ENCODE measurements around the gene DDX1. TPM values are rescaled to one million over a fixed set of nuclear protein-coding genes. Genes with fewer than 3 reads are reported as not detected.

The DDX1 gene
- total RNA-seq, 4 donors from 2014 or later = 63.0 to 85.6 (median 75.2) TPM

- no peak for DNase-seq
- no peak overlapping the region for H3K27ac ChIP-seq
- intact Hi-C loops (cut with DNase I) = no loop called here
- H3K9me3 ChIP-seq = no peaks in the 10 kb centered on the region
- peaks cover 40 to 46% of the 10 kb centered on the region in 2 donors for H3K36me3 ChIP-seq
- WGBS, 2 donors = 70 to 88% methylated on average over 4 of the region's 4 CpGs
- no peaks in the 10 kb centered on the region for H3K27me3 ChIP-seq
- no peak overlapping the region for H3K4me3 ChIP-seq (replicated peaks in 1 of 3)
- TF ChIP-seq CTCF (IDR thresholded peaks at IDR 0.05) = no peak
- no peak for TF ChIP-seq POLR2A (IDR thresholded peaks at IDR 0.05)
- no peaks in the 10 kb centered on the region for H3K4me1 ChIP-seq
Measured at GRCh38 chr2:15623898-15624541, 32.4 kb downstream of the DDX1 start.

GRCh38 chr2:15624903-15625302 is 33.2 kb downstream of the DDX1 start:
- H3K4me1 ChIP-seq = no peaks in the 10 kb centered on the region
- no peak for DNase-seq
- H3K36me3 ChIP-seq = peaks cover 34 to 42% of the 10 kb centered on the region in 2 donors
- H3K9me3 ChIP-seq = no peaks in the 10 kb centered on the region
- no peak overlapping the region for H3K27ac ChIP-seq
- H3K4me3 ChIP-seq (replicated peaks in 1 of 3) = no peak overlapping the region
- no peaks in the 10 kb centered on the region for H3K27me3 ChIP-seq
- no peak for TF ChIP-seq CTCF (IDR thresholded peaks at IDR 0.05)
- TF ChIP-seq POLR2A (IDR thresholded peaks at IDR 0.05) = no peak
- intact Hi-C loops (cut with DNase I) = no loop called here

- 97 to 98% methylated on average over 3 of the region's 3 CpGs for WGBS, 2 donors
- no peak overlapping the region for H3K27ac ChIP-seq
- no peak for TF ChIP-seq POLR2A (IDR thresholded peaks at IDR 0.05)
- no peak for TF ChIP-seq CTCF (IDR thresholded peaks at IDR 0.05)
- DNase-seq = no peak
- H3K36me3 ChIP-seq = peaks cover 33 to 45% of the 10 kb centered on the region in 2 donors
- H3K4me3 ChIP-seq (replicated peaks in 1 of 3) = no peak overlapping the region
- intact Hi-C loops (cut with DNase I) = no loop called here
- H3K4me1 ChIP-seq = no peaks in the 10 kb centered on the region
- no peaks in the 10 kb centered on the region for H3K9me3 ChIP-seq
- H3K27me3 ChIP-seq = no peaks in the 10 kb centered on the region
Measured at GRCh38 chr2:15625344-15626036, 33.8 kb downstream of the DDX1 start.

- H3K4me1 ChIP-seq = no peaks in the 10 kb centered on the region
- no peak overlapping the region for H3K27ac ChIP-seq
- no peak for TF ChIP-seq POLR2A (IDR thresholded peaks at IDR 0.05)
- TF ChIP-seq CTCF (IDR thresholded peaks at IDR 0.05) = no peak
- H3K36me3 ChIP-seq = peaks cover 36 to 51% of the 10 kb centered on the region in 2 donors
- no peak for DNase-seq
- H3K9me3 ChIP-seq = no peaks in the 10 kb centered on the region
- intact Hi-C loops (cut with DNase I) = no loop called here
- H3K4me3 ChIP-seq (replicated peaks in 1 of 3) = no peak overlapping the region
- no peaks in the 10 kb centered on the region for H3K27me3 ChIP-seq
Measured at GRCh38 chr2:15626126-15626525, 34.5 kb downstream of the DDX1 start.

GRCh38 chr2:15626967-15627366 is 35.3 kb downstream of the DDX1 start:
- peaks cover 35 to 53% of the 10 kb centered on the region in 2 donors for H3K36me3 ChIP-seq
- no peak overlapping the region for H3K27ac ChIP-seq
- DNase-seq = no peak
- H3K4me3 ChIP-seq (replicated peaks in 1 of 3) = no peak overlapping the region
- TF ChIP-seq CTCF (IDR thresholded peaks at IDR 0.05) (no peak), POLR2A (IDR thresholded peaks at IDR 0.05) (no peak)
- H3K27me3 ChIP-seq = no peaks in the 10 kb centered on the region
- intact Hi-C loops (cut with DNase I) = no loop called here
- H3K4me1 ChIP-seq = no peaks in the 10 kb centered on the region
- H3K9me3 ChIP-seq = no peaks in the 10 kb centered on the region
